ENCODE results near the gene RNU1-4.
A peak's percentile ranks its signal among the peaks of the same experiment; 100 is the strongest.
"Not testable (repeated sequence)": the region's sequence is repeated elsewhere in the genome, so short reads cannot be mapped to it uniquely, and the experiment has no call there.

Gene RNU1-4

DNA sequence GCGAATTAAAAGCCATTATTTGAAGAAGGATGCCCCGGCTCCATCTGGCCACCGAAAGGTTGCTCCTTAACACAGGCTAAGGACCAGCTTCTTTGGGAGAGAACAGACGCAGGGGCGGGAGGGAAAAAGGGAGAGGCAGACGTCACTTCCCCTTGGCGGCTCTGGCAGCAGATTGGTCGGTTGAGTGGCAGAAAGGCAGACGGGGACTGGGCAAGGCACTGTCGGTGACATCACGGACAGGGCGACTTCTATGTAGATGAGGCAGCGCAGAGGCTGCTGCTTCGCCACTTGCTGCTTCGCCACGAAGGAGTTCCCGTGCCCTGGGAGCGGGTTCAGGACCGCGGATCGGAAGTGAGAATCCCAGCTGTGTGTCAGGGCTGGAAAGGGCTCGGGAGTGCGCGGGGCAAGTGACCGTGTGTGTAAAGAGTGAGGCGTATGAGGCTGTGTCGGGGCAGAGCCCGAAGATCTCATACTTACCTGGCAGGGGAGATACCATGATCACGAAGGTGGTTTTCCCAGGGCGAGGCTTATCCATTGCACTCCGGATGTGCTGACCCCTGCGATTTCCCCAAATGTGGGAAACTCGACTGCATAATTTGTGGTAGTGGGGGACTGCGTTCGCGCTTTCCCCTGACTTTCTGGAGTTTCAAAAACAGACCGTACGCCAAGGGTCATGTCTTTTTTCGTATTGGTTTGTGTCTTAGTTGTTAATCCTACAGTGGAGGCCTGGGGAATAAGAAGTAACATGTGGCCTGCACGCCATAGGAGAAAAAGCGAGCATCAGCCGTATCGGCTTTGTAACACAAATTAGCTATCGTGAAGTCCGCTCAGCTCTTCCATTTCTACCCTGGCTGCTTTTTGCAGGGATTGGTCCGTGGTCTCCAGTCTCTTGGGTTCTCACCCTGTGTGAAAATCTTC lies at the start of gene RNU1-4:
Gene RNU1-4 (plus strand): TSS at position 470 of the 918 bp plus-strand sequence.
- not testable (repeated sequence) for DNase-seq

GRCh38 chr1:16690971-16691682 lies 49.2 kb upstream of the RNU1-4 start:
- DNase-seq, result peak; percentile 38

- not testable (repeated sequence) for DNase-seq
Measured at GRCh38 chr1:16692283-16692682, 48.0 kb upstream of the RNU1-4 start.

DNA sequence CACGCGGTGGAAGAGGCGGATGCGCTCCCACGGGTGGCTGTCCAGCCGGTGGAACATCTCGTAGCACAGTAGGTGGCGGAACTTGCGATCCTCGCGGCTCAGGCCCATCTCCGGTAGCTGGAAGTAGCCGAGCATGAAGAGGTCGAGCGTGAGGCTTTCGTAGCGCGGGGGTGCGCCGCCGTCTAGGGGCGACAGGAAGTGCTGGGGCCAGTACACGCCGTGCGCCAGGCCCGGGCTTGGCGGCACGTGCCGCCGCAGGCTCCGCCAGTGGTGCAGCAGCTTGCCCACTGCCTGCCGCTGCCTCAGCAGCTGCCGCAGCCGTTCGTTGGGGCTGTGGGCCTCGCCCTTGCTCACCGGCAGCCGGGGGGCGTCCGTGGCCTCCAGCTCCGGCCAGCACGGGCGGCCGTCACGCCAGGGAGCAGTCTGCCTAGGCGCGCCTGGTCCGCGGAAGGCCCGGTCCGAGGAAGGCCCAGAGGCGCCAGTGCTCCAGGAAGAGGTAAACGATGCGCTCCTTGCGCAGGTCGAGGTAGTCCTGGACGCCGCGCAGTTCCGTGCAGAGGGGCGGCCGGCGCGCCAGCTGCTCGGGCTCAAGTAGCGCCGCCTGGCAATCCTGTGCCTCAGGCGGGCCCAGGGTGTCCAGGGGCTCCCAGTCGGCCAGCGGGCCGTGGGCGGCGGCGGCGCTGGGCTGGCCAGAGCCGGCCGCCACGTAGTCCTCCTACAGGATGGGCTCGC lies 47.4 kb upstream of the RNU1-4 start:
- DNase-seq, result peak; percentile 57

DNA sequence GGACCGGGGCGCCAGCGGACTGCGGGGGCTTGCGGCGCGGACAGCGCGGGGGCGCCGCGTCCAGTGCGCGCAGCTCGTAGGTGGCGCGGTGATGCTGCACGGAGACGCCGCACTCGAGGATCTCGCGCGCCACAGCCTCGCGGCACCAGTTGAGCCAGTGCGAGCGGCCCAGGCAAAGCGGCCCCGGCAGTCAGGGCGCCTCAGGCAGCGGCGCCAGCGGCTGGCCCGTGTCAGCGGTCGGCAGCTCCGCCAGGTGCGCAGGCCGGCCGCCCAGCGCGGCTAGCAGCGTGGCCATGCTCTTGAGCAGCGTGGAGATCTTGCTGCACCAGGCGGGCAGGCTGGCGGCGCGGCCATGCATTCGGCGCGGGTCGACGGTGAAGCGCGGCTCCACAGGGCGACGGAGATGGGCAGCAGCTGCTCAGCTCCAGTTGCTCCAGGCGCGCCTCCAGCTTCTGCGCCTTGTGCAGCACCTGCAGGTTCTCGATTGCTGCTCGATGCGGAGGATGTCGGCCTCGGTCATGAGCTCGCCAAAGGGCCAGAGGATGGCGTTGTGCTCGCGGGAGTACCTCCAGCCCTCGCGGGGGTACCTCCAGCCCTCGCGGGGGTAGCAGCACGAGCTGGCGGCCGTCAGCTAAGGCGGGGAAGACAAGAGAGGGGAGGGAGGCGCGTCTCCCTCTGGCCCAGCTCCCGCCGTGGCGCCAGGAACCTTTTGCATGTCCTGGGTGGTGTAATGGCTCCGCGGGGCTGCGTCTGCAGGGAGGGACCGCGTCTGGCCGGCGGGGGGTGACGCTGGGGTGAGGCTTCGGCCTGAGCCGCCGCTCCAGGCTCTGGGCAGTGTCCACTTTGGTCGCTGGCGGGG lies 46.6 kb upstream of the RNU1-4 start:
- DNase-seq, result peak; percentile 58

DNA sequence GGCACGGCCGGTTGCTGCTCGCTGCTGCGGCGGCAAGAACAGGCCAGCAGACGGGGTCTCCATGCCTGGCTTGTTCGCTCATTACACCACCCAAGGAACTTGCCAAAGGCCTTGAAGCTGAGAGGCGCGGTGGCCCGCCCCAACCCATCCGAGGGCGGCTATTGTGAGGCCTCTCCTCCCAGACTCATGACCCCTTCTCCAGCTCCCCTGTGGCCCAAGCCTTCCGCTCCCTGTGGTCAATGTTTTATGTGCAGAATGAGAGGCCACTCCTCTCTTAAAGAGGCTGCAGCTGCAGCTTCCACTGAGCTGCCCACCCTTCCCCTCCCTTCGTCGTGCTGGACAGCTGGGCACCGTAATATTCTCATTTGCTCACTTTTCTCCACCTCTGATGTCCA lies 46.0 kb upstream of the RNU1-4 start:
- DNase-seq, result not testable (repeated sequence)

DNA sequence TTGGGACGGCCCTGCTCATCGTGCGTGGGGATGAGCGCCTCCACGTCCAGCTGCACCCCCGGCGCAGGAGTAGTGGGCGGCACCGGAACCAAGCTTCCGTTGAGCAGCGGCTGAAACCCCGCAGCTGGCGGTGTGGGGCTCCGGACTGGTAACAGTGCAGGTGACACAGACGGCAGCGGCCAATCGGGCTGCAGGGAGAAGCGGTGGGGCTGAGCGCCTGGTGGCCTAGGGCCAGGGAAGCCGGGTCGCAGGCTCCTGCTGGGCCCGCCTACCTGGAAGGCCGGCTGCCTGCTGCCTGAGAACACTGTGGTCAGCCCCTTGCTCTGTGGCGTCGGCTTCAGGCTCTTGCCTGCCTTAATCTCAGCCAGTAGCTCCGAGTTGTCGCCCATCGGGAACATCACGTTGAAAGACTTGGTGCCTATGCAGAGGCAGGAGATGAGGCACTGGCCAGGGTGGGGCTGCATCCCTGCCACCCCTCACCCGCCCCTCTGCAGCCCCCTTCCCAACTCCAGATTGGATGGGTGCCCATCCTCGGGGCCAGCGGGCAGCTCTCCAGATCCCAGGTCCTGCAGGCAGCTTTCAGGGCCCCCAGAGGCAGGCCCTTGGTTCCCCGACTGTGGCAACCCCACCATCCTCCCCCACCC lies 43.7 kb upstream of the RNU1-4 start:
- peak; percentile 61 for DNase-seq

DNA sequence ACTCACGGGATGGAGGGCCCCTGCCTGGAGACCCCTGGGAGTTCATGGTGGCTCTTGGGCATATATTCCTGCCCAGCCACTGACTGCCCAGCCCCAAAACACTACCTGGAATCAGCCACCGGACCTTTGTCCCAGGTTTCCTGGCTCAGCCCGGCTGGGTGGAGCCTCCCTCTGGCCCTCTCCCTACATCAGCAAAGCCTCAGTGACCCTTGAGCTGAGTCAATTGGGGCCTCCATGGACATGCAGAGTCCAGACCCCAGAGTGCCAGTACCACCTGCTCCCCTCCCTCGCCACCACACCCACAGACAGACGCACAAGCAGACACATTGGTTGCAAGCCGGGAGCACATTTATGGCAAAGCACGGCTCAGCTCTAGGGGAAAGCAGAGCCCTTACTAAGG lies 43.2 kb upstream of the RNU1-4 start:
- peak; percentile 53 for DNase-seq

GRCh38 chr1:16699440-16699839 lies 40.9 kb upstream of the RNU1-4 start:
- peak; percentile 64 for DNase-seq

GRCh38 chr1:16700138-16700895 lies 40.0 kb upstream of the RNU1-4 start:
- not testable (repeated sequence) for DNase-seq

GRCh38 chr1:16701189-16701588 lies 39.1 kb upstream of the RNU1-4 start:
- peak; percentile 50 for DNase-seq

DNA sequence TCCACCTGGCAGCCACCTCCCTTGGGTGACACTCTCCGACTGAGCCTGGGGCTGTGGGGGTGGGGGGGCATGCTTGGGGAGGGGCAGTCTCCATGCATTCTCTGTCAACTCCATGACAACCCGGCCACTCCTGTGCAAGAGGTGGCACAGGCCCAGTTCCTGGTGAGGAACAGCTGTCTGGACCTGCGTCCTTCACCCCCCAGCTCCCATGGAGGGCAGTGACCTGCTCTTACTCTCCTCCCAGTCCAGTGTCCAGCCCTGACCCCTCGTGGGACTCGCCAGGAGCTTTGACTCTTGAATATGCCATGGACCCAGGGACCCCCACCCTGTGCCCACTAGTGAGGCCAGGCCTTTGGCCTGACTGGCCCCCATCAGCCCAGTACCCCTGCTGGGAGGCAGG lies 38.0 kb upstream of the RNU1-4 start:
- DNase-seq, result peak; percentile 41

DNA sequence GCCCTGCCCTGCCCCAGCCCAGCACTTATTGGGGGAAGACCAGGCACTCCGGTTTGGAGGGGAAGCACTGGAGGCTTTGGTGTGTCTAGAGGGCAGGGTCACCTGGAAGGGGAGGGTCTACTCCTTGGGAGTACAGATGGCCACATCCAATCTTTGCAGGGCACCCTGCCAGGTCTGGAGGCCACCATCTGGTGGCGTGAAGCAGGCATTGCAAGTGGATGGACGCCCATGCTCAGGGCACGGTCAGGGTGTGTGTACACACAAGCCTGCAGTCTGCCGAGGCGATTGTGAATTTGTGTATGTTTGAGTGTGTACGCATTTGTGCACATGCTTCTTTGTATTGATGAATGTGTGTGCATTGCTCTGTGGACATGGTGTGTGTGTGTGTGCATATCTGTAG lies 37.2 kb upstream of the RNU1-4 start:
- not testable (repeated sequence) for DNase-seq

DNA sequence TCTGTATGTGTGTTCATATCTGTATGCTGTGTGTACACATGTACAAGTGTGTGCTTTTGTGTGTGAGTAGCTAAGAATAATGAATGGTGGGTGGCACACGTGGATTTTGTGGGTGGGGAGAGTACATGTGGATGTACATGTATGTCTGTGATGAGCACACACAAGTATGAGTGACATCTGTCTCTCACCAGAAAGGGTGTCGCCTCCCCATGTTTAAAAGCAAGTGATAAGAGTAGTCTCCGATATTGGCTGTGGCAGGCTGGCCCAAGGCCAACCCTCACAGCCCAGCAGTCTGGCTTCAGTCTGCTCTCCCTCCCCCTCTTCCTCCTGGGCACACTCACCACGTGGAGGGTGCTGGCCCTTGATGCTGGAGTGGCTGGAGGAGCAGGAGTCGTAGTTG lies 36.7 kb upstream of the RNU1-4 start:
- DNase-seq, result peak; percentile 52

DNA sequence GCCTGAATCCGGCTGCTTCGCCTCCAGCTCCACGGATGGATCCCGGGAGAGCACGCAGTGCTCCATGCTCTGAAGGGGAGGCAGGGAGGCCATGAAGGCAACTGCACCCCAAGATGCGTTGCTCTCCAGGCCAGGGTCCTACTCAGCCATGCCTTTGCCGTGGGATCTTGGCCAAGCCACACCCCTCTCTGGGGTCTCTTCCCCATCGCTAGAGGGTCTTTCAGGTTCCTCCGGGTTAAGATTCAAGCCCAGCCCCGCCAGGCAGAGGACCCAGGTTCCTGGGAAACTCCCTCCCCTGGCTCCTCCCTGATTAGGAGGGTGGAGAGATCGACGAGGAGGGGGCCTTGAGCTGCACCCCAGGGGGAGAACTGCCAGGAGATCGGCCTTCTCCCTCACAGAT lies 36.2 kb upstream of the RNU1-4 start:
- DNase-seq, result peak; percentile 51

DNA sequence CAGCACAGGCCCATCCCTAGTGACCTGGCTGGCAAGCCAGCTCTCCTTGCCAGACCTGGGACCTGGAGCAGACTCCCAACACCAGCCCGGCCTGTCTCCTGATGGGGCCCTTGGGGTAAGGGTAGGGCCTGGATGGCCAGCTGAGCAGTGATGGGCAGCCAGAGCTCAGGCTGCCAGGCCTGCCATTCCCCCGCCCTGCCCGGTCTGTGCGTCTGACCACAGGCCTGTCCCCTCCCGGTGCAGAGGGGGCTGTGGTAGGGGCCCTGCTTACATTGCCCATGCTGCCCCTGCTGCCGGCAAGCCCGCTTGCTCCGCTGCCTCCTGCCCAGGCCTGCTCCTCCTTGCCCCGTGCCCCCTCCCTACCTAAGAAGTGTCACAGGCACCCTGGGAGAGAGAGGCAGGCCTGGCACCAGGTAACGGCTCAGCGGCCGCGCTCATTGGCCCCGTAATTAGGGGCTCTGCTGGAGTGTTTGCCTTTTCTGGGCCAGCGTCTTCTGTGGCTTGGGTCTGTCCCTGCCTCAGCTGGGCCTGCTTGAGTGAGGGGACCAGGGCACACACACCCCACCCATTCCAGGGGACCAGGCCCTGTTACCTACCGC lies 35.7 kb upstream of the RNU1-4 start:
- DNase-seq, result peak; percentile 47

DNA sequence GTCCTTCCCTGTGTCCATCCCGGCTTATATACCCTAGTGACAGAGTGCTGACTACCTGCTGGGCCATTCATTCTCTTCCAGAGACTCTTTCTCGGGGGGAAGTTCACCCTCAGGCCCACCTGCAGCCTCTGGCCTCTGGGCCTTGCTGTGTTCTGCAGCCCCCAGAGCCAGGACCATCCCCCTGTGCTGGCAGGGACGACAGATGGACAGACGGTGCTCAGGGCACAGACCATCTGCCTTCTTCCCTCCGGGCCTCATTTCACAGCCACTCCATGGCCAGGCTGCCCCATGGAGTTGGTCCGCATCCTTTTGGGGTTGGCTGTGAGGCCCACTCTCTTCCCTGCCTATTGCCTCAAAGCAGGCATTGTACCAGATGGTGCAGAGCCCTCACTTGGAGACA lies 34.0 kb upstream of the RNU1-4 start:
- DNase-seq, result peak; percentile 47

GRCh38 chr1:16707130-16708093 lies 32.9 kb upstream of the RNU1-4 start:
- DNase-seq, result peak; percentile 65

DNA sequence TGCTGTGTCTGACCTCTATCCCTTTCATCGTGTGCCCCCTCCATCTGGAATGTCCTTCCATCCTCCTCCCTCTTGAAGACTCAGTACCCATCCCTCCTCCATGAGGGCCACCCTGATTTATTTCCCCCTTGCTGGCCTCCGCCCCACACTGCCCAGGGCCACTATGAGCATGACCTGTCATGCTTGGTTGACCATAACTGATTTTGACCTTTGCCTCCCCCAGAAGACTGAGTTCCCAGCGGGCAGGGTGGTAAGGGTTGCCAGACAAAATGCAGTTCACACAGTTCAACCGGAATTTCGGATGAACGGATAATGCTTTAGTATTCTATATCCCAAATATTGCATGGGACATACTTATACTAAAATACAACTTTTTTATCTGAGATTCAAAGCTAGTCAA lies 31.6 kb upstream of the RNU1-4 start:
- not testable (repeated sequence) for DNase-seq

Data from activated CD8-positive, alpha-beta memory T cell treated with anti-CD3 and anti-CD28 coated beads for 24 hours (primary cell).